T-helper 2 cell treated with Interferon-gamma antibody and Interleukin-4, amounts not matched to agents 5 μg/mL and 100 μg/mL, for 36 hours (primary cell): ENCODE results near the gene SYTL2.
A peak's percentile ranks its signal among the peaks of the same experiment; 100 is the strongest.

ENCODE experiments used
- DNase-seq: peaks from one replicate; pipeline ENCODE4 v3.0.0; 2021; ENCODE audit warnings: low spot score
- H3K27ac Mint-ChIP-seq: one replicate; pipeline ENCODE4 v1.8.0; 2021; ENCODE audit warnings: mild to moderate bottlenecking, mixed read lengths
- H3K27me3 Mint-ChIP-seq: one replicate; pipeline ENCODE4 v1.8.0; 2021; ENCODE audit warnings: low read depth, mixed read lengths
- H3K36me3 Mint-ChIP-seq: one replicate; pipeline ENCODE4 v1.8.0; 2021; ENCODE audit warnings: low read depth, mixed read lengths
- H3K4me1 Mint-ChIP-seq: one replicate; pipeline ENCODE4 v1.8.0; 2021; ENCODE audit warnings: low read depth, mixed read lengths
- H3K4me3 Mint-ChIP-seq: one replicate; pipeline ENCODE4 v1.8.0; 2022; ENCODE audit warnings: mild to moderate bottlenecking, moderate library complexity, mixed read lengths
- H3K9me3 Mint-ChIP-seq: one replicate; pipeline ENCODE4 v1.8.0; 2021; ENCODE audit warnings: mixed read lengths

Gene SYTL2

GRCh38 chr11:85772695-85773094 is 38.2 kb downstream of the SYTL2 start:
- no peaks in the 10 kb centered on the region for H3K27me3 Mint-ChIP-seq
- H3K4me1 Mint-ChIP-seq = peaks cover 38% of the 10 kb centered on the region
- peaks cover 19% of the 10 kb centered on the region for H3K36me3 Mint-ChIP-seq
- peaks cover 8% of the 10 kb centered on the region for H3K9me3 Mint-ChIP-seq
- H3K4me3 Mint-ChIP-seq = no peak overlapping the region
- H3K27ac Mint-ChIP-seq = no peak overlapping the region
- DNase-seq = no peak

DNA sequence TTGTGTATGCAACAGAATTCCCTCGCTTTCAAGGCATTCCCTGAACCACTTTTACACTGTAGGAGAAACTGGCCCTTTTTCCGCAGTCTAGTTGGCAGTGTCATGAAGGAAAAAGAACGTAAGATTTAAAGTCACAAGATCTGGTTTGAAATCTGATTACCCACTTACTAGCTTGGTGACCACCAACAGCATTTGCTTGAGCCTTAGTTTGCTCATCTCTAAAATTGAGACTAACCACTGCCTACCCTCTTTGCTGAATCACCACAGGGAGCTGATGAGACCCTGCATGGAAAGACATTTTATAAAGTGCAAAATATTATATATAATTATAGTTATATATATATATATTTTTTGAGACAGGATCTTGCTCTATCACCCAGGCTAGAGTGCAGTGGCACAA is 39.4 kb downstream of the SYTL2 start:
- Mint-ChIP-seq H3K36me3 (peaks cover 19% of the 10 kb centered on the region), H3K27ac (no peak overlapping the region), H3K4me1 (peaks cover 46% of the 10 kb centered on the region), H3K27me3 (no peaks in the 10 kb centered on the region), H3K9me3 (peaks cover 8% of the 10 kb centered on the region), H3K4me3 (no peak overlapping the region)
- no peak for DNase-seq

GRCh38 chr11:85769771-85770170 is 41.2 kb downstream of the SYTL2 start:
- no peak for DNase-seq
- H3K27me3 Mint-ChIP-seq = no peaks in the 10 kb centered on the region
- H3K9me3 Mint-ChIP-seq = peaks cover 8% of the 10 kb centered on the region
- H3K4me1 Mint-ChIP-seq = peaks cover 52% of the 10 kb centered on the region
- H3K4me3 Mint-ChIP-seq = no peak overlapping the region
- H3K36me3 Mint-ChIP-seq = peaks cover 17% of the 10 kb centered on the region
- no peak overlapping the region for H3K27ac Mint-ChIP-seq

DNA sequence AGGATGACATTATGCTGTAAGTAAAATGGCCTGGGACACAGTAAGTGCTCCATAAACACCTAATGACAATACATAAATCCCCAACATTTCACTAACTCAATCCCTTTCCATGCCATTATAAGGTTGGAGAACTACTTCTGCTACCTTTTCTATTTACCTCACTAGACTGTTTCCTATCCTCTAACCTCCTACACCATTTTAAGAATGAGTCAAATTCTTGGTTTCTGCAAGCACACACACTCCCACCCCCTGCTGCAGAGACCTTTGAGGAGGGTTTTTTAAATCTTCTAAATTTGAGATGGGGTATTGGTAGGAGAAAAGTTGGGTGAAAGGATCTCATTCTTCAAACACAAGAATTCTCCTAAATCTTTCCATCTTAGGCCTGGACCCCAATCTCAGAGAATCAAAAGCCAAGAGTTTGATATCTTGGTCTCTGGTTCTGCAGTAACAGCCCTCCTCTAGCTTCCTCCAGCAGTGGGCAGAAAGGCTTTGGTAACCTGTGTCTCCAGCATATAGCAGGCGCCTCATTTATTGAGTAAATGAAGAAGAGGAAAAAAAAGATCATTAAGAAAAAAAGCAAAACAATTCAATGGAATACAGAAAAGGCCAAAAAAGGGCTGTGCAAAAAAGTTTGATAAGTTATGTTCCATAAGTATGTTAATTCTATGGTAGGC is 42.3 kb downstream of the SYTL2 start:
- DNase-seq = no peak
- peaks cover 8% of the 10 kb centered on the region for H3K9me3 Mint-ChIP-seq
- H3K36me3 Mint-ChIP-seq = peaks cover 16% of the 10 kb centered on the region
- no peaks in the 10 kb centered on the region for H3K27me3 Mint-ChIP-seq
- H3K4me1 Mint-ChIP-seq = peaks cover 46% of the 10 kb centered on the region
- H3K27ac Mint-ChIP-seq = no peak overlapping the region
- H3K4me3 Mint-ChIP-seq = no peak overlapping the region

- peaks cover 44% of the 10 kb centered on the region for H3K4me1 Mint-ChIP-seq
Measured at GRCh38 chr11:85767246-85767945, 43.5 kb downstream of the SYTL2 start.

DNA sequence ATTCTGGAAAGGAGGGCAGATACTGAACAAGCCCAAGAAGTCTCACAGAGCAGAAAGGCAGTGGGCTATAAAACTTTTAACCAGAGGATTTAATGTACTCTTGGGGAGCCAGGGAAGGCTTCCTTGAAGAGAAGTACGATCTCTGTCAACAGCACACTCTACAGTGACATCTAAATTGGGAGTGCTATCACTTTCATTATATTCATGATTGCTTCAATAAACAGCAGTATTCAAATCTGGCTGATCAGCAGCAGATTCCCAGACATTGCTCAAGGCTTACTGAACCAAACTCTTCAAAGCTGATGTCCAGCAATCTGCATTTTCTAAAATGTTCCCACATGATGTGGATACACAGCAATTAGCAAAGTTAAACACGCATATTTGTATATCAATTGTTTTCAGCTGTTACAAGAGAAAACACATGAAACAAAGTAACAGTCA is 44.2 kb downstream of the SYTL2 start:
- Mint-ChIP-seq H3K27me3 (no peaks in the 10 kb centered on the region), H3K27ac (no peak overlapping the region), H3K9me3 (peaks cover 8% of the 10 kb centered on the region), H3K4me3 (no peak overlapping the region), H3K36me3 (peaks cover 18% of the 10 kb centered on the region), H3K4me1 (peaks cover 44% of the 10 kb centered on the region)
- DNase-seq = no peak

More at GRCh38 chr11:85767246-85767945, 43.5 kb downstream of the SYTL2 start:
- H3K27me3 Mint-ChIP-seq = no peaks in the 10 kb centered on the region
- H3K9me3 Mint-ChIP-seq = peaks cover 8% of the 10 kb centered on the region
- H3K4me3 Mint-ChIP-seq = no peak overlapping the region
- peaks cover 18% of the 10 kb centered on the region for H3K36me3 Mint-ChIP-seq
- no peak for DNase-seq
- no peak overlapping the region for H3K27ac Mint-ChIP-seq

- H3K36me3 Mint-ChIP-seq = peaks cover 18% of the 10 kb centered on the region
- peaks cover 45% of the 10 kb centered on the region for H3K4me1 Mint-ChIP-seq
- no peak for DNase-seq
- no peaks in the 10 kb centered on the region for H3K9me3 Mint-ChIP-seq
- H3K4me3 Mint-ChIP-seq = no peak overlapping the region
- no peaks in the 10 kb centered on the region for H3K27me3 Mint-ChIP-seq
- no peak overlapping the region for H3K27ac Mint-ChIP-seq
Measured at GRCh38 chr11:85764796-85765195, 46.1 kb downstream of the SYTL2 start.

- H3K4me3 Mint-ChIP-seq = no peak overlapping the region
- peaks cover 44% of the 10 kb centered on the region for H3K4me1 Mint-ChIP-seq
- H3K27ac Mint-ChIP-seq = no peak overlapping the region
- peaks cover 20% of the 10 kb centered on the region for H3K36me3 Mint-ChIP-seq
- no peaks in the 10 kb centered on the region for H3K9me3 Mint-ChIP-seq
- DNase-seq = no peak
- H3K27me3 Mint-ChIP-seq = no peaks in the 10 kb centered on the region
Measured at GRCh38 chr11:85762226-85762625, 48.7 kb downstream of the SYTL2 start.

DNA sequence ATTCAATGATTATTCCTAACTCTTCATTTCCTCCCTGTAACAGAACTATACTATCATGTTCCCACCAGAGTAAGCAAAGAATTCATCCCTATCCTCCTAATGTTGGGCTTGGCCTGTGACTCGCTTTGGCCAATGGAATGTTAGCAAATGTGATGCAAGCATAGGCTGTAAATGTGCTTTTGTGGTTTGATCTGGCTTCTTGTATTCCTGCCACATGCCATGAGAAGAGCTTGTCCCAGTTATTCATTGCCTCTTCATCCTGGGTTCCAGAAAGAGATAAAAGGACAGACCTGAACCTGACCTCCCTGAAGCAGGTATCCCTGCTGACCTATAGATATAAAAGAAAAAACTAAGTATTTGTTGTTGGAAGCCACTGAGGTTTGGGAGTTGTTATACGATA is 51.0 kb downstream of the SYTL2 start:
- Mint-ChIP-seq H3K36me3 (peaks cover 32% of the 10 kb centered on the region), H3K4me3 (no peak overlapping the region), H3K27ac (no peak overlapping the region), H3K27me3 (no peaks in the 10 kb centered on the region), H3K4me1 (peaks cover 49% of the 10 kb centered on the region), H3K9me3 (no peaks in the 10 kb centered on the region)
- no peak for DNase-seq

DNA sequence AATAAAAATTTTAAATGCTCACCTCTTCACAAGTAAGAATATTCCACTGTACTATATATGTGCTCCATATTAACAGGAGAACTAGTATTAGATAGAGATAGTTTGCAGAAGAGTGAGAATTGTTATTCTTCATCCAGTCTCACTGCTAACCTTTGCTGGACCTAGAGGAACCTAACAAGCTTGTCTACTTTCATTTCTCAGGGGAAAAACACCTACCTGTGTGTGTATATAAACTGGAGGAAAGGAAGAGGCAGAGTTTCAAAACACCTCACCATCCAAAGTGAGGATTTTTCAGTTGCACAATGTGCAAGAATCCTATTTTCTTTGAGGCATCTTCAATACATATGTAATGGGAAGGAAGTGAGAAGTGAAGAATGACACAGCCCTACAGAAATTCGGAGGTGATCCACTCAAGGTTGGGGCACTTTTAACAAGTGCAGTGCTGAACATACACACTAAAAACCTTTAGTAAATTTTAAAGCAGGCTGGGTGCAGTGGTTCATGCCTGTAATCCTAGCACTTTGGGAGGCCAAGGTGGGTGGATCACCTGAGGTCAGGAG is 52.4 kb downstream of the SYTL2 start:
- no peaks in the 10 kb centered on the region for H3K27me3 Mint-ChIP-seq
- H3K36me3 Mint-ChIP-seq = peaks cover 42% of the 10 kb centered on the region
- H3K4me1 Mint-ChIP-seq = peaks cover 57% of the 10 kb centered on the region
- H3K27ac Mint-ChIP-seq = no peak overlapping the region
- no peaks in the 10 kb centered on the region for H3K9me3 Mint-ChIP-seq
- no peak for DNase-seq
- peak overlapping the region; percentile 34 for H3K4me3 Mint-ChIP-seq

GRCh38 chr11:85758026-85758425 is 52.9 kb downstream of the SYTL2 start:
- Mint-ChIP-seq H3K27me3 (no peaks in the 10 kb centered on the region), H3K36me3 (peaks cover 46% of the 10 kb centered on the region), H3K4me1 (peaks cover 61% of the 10 kb centered on the region), H3K9me3 (peaks cover 2% of the 10 kb centered on the region), H3K27ac (no peak overlapping the region), H3K4me3 (no peak overlapping the region)
- no peak for DNase-seq

DNA sequence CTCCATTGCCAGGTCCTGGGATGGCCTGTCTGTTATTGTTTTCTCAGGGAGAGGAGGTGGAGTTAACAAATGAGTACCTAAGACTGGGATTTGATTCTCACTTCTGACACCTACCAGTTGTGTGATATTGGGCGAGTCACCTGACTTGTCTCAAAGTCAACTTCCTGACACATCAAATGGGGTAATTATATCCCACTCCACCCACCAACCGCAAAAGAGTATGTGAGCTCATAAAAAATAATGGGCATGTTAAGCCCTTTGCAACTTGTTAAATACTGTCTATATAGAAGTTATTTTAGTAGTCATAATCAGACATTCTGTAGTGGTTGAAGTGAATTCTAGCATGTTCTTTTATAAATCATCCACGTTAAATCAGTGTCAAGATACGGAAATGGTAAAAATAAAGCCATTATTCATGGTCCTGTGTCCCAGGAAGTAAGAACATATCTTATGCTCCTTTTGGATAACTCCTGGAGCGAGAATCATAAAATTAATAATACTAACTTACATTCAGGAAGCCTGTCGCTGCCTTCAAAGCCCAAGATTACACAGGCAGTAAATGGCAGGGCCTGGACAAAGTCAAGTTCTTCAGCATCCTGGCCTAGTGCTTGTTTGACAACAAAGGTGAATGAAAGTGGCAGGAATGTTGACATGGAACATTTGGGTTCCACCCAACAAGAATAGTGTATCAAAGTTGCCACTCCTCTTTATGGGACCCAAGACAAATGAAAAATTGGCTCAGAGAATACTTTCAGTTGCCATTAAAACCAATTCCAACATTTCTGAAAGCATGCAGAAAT is 54.3 kb downstream of the SYTL2 start:
- Mint-ChIP-seq H3K27me3 (no peaks in the 10 kb centered on the region), H3K4me1 (peaks cover 73% of the 10 kb centered on the region), H3K27ac (peak overlapping the region; percentile 75), H3K4me3 (peak overlapping the region; percentile 57), H3K36me3 (peaks cover 48% of the 10 kb centered on the region), H3K9me3 (peaks cover 2% of the 10 kb centered on the region)
- peak; percentile 46 for DNase-seq

DNA sequence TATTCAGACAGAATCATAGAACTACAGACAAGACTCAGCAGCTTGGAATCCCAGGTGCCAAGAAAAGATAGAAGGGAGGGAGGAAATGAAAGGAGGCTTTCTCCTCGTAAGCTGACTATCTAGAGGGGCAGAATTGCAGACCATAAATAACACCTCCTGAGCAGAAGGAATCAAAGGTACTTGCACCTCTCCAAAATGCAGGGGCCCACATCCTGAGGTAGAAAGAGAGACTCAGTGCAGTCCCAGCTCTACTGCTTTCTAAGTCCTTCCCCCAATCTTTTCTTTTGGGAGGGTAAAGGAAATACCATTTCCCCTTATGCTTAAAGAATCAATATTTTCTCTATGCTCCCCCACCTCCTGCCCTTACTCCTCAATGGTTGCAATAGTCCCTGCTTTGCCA is 55.2 kb downstream of the SYTL2 start:
- H3K9me3 Mint-ChIP-seq = peaks cover 2% of the 10 kb centered on the region
- peaks cover 81% of the 10 kb centered on the region for H3K4me1 Mint-ChIP-seq

GRCh38 chr11:85755285-85755684 is 55.7 kb downstream of the SYTL2 start:
- H3K4me1 Mint-ChIP-seq = peaks cover 83% of the 10 kb centered on the region
- H3K36me3 Mint-ChIP-seq = peaks cover 48% of the 10 kb centered on the region
- no peak for DNase-seq
- peak overlapping the region; percentile 57 for H3K4me3 Mint-ChIP-seq
- H3K9me3 Mint-ChIP-seq = peaks cover 2% of the 10 kb centered on the region
- no peaks in the 10 kb centered on the region for H3K27me3 Mint-ChIP-seq
- H3K27ac Mint-ChIP-seq = peak overlapping the region; percentile 67

More for the DNA sequence above, 55.2 kb downstream of the SYTL2 start:
- Mint-ChIP-seq H3K27ac (peak overlapping the region; percentile 75), H3K36me3 (peaks cover 51% of the 10 kb centered on the region), H3K27me3 (no peaks in the 10 kb centered on the region), H3K4me3 (peak overlapping the region; percentile 57)
- no peak for DNase-seq
